Measurements from ENCODE around the gene TMC7.
A peak's percentile ranks its signal among the peaks of the same experiment; 100 is the strongest.

The TMC7 gene

GRCh38 chr16:19044769-19045168 lies 61.0 kb downstream of the TMC7 start:
- TF ChIP-seq, protein P1, sequence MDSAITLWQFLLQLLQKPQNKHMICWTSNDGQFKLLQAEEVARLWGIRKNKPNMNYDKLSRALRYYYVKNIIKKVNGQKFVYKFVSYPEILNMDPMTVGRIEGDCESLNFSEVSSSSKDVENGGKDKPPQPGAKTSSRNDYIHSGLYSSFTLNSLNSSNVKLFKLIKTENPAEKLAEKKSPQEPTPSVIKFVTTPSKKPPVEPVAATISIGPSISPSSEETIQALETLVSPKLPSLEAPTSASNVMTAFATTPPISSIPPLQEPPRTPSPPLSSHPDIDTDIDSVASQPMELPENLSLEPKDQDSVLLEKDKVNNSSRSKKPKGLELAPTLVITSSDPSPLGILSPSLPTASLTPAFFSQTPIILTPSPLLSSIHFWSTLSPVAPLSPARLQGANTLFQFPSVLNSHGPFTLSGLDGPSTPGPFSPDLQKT (IDR thresholded peaks at IDR 0.05; ENCODE audit: borderline replicate concordance, low read depth, low read length), result no peak
- POLR2A ChIA-PET, result interaction anchor here (0.6 kb wide), 1 partner anchor 16 kb away, joined by 3 read pairs; no protein-coding TSS in a partner anchor
- H3K36me3 ChIP-seq (ENCODE audit: control insufficient read depth in 2 of 2, insufficient read depth in 1 of 2, low read length in 2 of 2), result peaks cover 0 to 25% of the 10 kb centered on the region in 2 experiments; a peak in 2 of 3 replicates
- H3K4me3 ChIP-seq (ENCODE audit: low read depth, low read length), result no peak overlapping the region
- no peaks in the 10 kb centered on the region for H3K9me3 ChIP-seq (ENCODE audit: control insufficient read depth, insufficient read depth, low read depth, low read length)
- H3K27ac ChIP-seq (ENCODE audit: extremely low read depth, low read depth, low read length), result no peak overlapping the region
- CTCF ChIA-PET, result no interaction called here
- H3K4me1 ChIP-seq (ENCODE audit: control insufficient read depth, insufficient read depth, low read length), result no peaks in the 10 kb centered on the region

GRCh38 chr16:19046062-19046461 lies 62.3 kb downstream of the TMC7 start:
- Histone ChIP-seq H3K36me3 (ENCODE audit: control insufficient read depth in 2 of 2, insufficient read depth in 1 of 2, low read length in 2 of 2) (peaks cover 0 to 20% of the 10 kb centered on the region in 2 experiments; a peak in 2 of 3 replicates), H3K4me3 (ENCODE audit: low read depth, low read length) (no peak overlapping the region), H3K9me3 (ENCODE audit: control insufficient read depth, insufficient read depth, low read depth, low read length) (no peaks in the 10 kb centered on the region), H3K4me1 (ENCODE audit: control insufficient read depth, insufficient read depth, low read length) (no peaks in the 10 kb centered on the region), H3K27ac (ENCODE audit: extremely low read depth, low read depth, low read length) (no peak overlapping the region)
- ChIA-PET POLR2A (no interaction called here), CTCF (interaction anchor here (1.1 kb wide), 1 partner anchor 62 kb away, joined by 3 read pairs; no protein-coding TSS in a partner anchor)
- no peak for TF ChIP-seq ZNF302 (tag by site-specific recombination; IDR thresholded peaks at IDR 0.05; ENCODE audit: low read depth)
- no peak for TF ChIP-seq PRDM1 (tag by site-specific recombination; IDR thresholded peaks at IDR 0.05)
- TF ChIP-seq, protein P2, sequence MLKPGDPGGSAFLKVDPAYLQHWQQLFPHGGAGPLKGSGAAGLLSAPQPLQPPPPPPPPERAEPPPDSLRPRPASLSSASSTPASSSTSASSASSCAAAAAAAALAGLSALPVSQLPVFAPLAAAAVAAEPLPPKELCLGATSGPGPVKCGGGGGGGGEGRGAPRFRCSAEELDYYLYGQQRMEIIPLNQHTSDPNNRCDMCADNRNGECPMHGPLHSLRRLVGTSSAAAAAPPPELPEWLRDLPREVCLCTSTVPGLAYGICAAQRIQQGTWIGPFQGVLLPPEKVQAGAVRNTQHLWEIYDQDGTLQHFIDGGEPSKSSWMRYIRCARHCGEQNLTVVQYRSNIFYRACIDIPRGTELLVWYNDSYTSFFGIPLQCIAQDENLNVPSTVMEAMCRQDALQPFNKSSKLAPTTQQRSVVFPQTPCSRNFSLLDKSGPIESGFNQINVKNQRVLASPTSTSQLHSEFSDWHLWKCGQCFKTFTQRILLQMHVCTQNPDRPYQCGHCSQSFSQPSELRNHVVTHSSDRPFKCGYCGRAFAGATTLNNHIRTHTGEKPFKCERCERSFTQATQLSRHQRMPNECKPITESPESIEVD (tag by site-specific recombination; IDR thresholded peaks at IDR 0.05), result no peak

DNA sequence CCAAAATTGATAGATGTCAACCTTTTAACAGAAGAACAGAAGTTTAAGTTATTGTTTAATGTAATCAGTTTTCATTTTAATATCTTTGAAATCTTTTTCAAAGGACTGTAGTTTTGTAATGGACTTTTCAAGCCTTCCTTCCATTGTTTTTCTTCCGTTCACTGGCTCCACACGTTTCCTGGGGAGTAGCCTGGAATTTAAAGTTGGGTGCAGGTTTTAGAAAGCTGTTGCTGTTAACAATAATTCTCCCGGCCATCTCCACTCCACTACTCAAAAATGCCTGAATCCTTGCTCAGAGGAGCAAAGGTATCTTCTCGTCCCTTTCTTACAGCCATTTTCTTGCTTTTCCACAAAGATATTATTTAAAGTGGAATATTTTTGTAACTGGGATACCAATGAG lies 79.0 kb downstream of the TMC7 start:
- Histone ChIP-seq H3K4me3 (ENCODE audit: low read depth, low read length) (no peak overlapping the region), H3K36me3 (ENCODE audit: control insufficient read depth in 2 of 2, insufficient read depth in 1 of 2, low read length in 2 of 2) (peaks cover 0 to 3% of the 10 kb centered on the region in 2 experiments; a peak in 1 of 3 replicates), H3K4me1 (ENCODE audit: control insufficient read depth, insufficient read depth, low read length) (no peaks in the 10 kb centered on the region), H3K9me3 (ENCODE audit: control insufficient read depth, insufficient read depth, low read depth, low read length) (no peaks in the 10 kb centered on the region), H3K27ac (ENCODE audit: extremely low read depth, low read depth, low read length) (no peak overlapping the region)
- ChIA-PET CTCF (no interaction called here), POLR2A (no interaction called here)
- no peak for TF ChIP-seq ZBTB6 (tag by site-specific recombination; IDR thresholded peaks at IDR 0.05)
- no peak for TF ChIP-seq SP2 (tag by site-specific recombination; IDR thresholded peaks at IDR 0.05)
- TF ChIP-seq YY2 (tag by site-specific recombination; IDR thresholded peaks at IDR 0.05), result no peak
- no peak for TF ChIP-seq ZNF10 (tag by site-specific recombination; IDR thresholded peaks at IDR 0.05)
- TF ChIP-seq ZNF248 (tag by site-specific recombination; IDR thresholded peaks at IDR 0.05), result no peak
- TF ChIP-seq ZFP69B (tag by site-specific recombination; IDR thresholded peaks at IDR 0.05), result no peak
- TF ChIP-seq ZNF626 (tag by site-specific recombination; IDR thresholded peaks at IDR 0.05), result no peak
- no peak for TF ChIP-seq ZNF16 (tag by site-specific recombination; IDR thresholded peaks at IDR 0.05; ENCODE audit: low read depth)
- TF ChIP-seq ZNF302 (tag by site-specific recombination; IDR thresholded peaks at IDR 0.05; ENCODE audit: low read depth), result no peak

GRCh38 chr16:19066988-19067348 lies 83.2 kb downstream of the TMC7 start:
- peak; percentile 99 for TF ChIP-seq ZNF121 (tag by site-specific recombination; IDR thresholded peaks at IDR 0.05)
- TF ChIP-seq RBAK (tag by site-specific recombination; IDR thresholded peaks at IDR 0.05), result no peak
- no peaks in the 10 kb centered on the region for H3K4me1 ChIP-seq (ENCODE audit: control insufficient read depth, insufficient read depth, low read length)
- H3K4me3 ChIP-seq (ENCODE audit: low read depth, low read length), result peak overlapping the region; percentile 15; the same call in 1 of the 2 replicates
- ChIA-PET POLR2A (interaction anchor here (0.5 to 1.7 kb wide), 11 partner anchors 8 to 276 kb away, joined by 3 to 10 read pairs (median 5); partner anchors contain the start of genes ARL6IP1, RPS15A, SMG1 and TMC7), CTCF (interaction anchor here (1.0 kb wide), 1 partner anchor 122 kb away, joined by 3 read pairs; no protein-coding TSS in a partner anchor)
- H3K27ac ChIP-seq (ENCODE audit: extremely low read depth, low read depth, low read length), result no peak overlapping the region
- H3K36me3 ChIP-seq (ENCODE audit: control insufficient read depth in 2 of 2, insufficient read depth in 1 of 2, low read length in 2 of 2), result peaks cover 0 to 7% of the 10 kb centered on the region in 2 experiments; a peak in 1 of 3 replicates
- no peaks in the 10 kb centered on the region for H3K9me3 ChIP-seq (ENCODE audit: control insufficient read depth, insufficient read depth, low read depth, low read length)

Data from HEK293 (cell line).